Superior temporal gyrus (tissue), 1 donor: Measurements from ENCODE around the gene NUP43.
A peak's percentile ranks its signal among the peaks of the same experiment; 100 is the strongest.
"Not testable (repeated sequence)": the region's sequence is repeated elsewhere in the genome, so short reads cannot be mapped to it uniquely, and the experiment has no call there.

Experiments
- DNase-seq: peaks from one replicate; pipeline ENCODE4 v3.0.0-alpha.2; 2016; ENCODE audit errors: extremely low spot score

Gene NUP43

GRCh38 chr6:149694921-149695320, 51.4 kb downstream of the NUP43 start:
- no peak for DNase-seq

GRCh38 chr6:149691201-149691600, 55.1 kb downstream of the NUP43 start:
- no peak for DNase-seq

GRCh38 chr6:149686230-149686629, 60.1 kb downstream of the NUP43 start:
- no peak for DNase-seq

- no peak for DNase-seq
Measured at GRCh38 chr6:149683256-149683859, 63.0 kb downstream of the NUP43 start.

GRCh38 chr6:149681845-149682244, 64.5 kb downstream of the NUP43 start:
- not testable (repeated sequence) for DNase-seq

- DNase-seq, result peak; percentile 30
Measured at GRCh38 chr6:149681209-149681608, 65.1 kb downstream of the NUP43 start.

- DNase-seq, result no peak
Measured at GRCh38 chr6:149680503-149680902, 65.8 kb downstream of the NUP43 start.
